Measurements from ENCODE around the gene NEMP1.

NEMP1 gene

DNA sequence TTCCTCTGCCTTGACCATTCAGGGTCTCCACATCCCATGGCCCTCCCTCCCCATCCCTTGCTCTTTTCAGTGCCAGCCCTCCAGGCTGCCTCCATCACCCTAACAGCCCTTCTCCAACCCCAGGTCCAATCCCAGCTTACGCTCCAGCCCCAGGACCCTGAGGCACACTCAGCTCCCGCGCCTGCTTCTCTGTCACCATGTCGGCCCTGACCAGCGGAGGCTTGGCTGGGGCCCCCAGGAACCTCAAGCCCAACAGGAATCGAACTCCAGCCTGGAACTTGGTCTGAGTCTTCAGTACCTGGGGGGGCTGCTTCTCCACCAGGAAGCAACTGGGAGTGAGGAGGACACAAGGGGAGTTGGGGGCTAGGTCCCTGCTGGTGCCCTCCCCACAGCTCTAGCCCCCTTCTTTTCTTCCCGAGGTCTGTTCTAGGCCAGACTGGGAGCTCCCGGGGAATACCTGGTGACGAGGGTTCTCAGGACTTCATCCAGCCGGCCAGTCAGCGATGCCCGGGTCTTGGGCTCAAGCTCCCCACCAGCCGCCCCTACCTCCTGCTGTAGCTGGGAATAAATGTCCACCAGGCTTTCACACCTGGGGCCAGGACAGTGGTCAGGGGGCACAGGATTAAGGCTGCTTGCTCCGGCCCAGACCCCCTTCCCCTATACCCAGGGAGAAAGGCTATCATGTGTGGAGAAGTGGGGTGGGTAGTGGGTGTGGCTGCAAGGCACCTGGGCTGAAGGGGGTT lies 26.6 kb upstream of the NEMP1 start:
- peaks cover 53% of the 10 kb centered on the region for H3K36me3 ChIP-seq (ENCODE audit: control insufficient read depth, insufficient read depth, low read length, severe bottlenecking)
- H3K27me3 ChIP-seq (replicated peaks; ENCODE audit: control insufficient read depth, insufficient read depth, low read length) = no peaks in the 10 kb centered on the region
- no peak for DNase-seq (ENCODE audit: low read depth)

DNA sequence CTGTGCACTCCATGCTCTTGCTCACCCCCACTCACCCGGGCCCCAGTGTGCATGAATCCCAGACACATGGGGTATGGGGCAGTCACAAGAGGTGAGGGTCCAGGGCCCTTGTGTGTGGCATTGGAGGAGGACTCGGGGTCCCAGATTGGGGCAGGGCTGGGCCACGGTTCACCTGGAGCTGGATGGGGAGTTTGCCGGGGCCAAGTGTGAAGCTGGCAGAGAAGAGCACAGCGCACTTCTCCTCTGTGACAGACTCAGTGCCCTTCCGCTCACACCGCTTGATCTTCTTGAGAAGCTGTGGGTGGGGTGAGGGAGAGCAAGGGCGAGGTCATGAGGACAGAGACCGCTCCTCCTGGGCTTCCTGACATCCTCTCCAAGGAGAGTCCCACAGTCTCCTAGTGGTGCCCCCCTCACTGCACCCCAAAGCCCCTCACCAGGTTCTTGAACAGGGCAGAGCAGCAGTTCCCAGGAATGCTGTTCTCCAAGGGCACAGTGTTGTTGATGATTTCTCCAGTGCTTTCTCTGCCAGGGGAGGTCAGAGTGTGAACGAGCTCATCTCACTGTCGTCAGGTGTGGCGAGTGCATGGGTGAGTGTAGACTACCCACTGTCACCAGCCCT lies 25.8 kb upstream of the NEMP1 start:
- Histone ChIP-seq H3K36me3 (ENCODE audit: control insufficient read depth, insufficient read depth, low read length, severe bottlenecking) (peaks cover 61% of the 10 kb centered on the region), H3K9ac (ENCODE audit: low read length) (no peak overlapping the region), H3K4me1 (ENCODE audit: control insufficient read depth, insufficient read depth, low read length) (peaks cover 22% of the 10 kb centered on the region)

More for the DNA sequence above, 26.6 kb upstream of the NEMP1 start:
- Histone ChIP-seq H3K4me1 (ENCODE audit: control insufficient read depth, insufficient read depth, low read length) (peaks cover 25% of the 10 kb centered on the region), H3K9me3 (ENCODE audit: control insufficient read depth, low read length) (no peaks in the 10 kb centered on the region), H3K9ac (ENCODE audit: low read length) (no peak overlapping the region), H3K4me3 (ENCODE audit: low read length) (no peak overlapping the region)

DNA sequence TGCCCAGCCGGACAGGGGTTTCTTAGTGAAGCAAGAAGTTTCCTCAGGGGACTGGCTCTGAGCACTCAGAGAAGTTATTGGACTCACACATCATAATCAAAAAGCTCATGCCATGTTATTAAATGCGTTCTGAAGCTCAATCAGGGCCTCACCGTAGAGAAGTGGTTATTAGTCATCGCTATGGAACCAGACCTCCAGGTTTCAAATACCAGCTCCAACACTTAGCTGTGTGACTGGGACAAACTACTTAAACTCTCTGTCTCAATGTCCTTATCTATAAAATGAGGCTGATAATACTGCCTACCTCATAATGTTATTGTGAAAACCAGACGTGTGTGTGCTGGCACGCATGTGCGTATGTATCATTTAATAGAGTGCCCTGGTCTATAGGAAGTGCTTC lies 25.3 kb upstream of the NEMP1 start:
- Histone ChIP-seq H3K9ac (ENCODE audit: low read length) (no peak overlapping the region), H3K27me3 (replicated peaks; ENCODE audit: control insufficient read depth, insufficient read depth, low read length) (no peaks in the 10 kb centered on the region), H3K4me1 (ENCODE audit: control insufficient read depth, insufficient read depth, low read length) (peaks cover 19% of the 10 kb centered on the region), H3K4me3 (ENCODE audit: low read length) (no peak overlapping the region), H3K36me3 (ENCODE audit: control insufficient read depth, insufficient read depth, low read length, severe bottlenecking) (peaks cover 66% of the 10 kb centered on the region), H3K9me3 (ENCODE audit: control insufficient read depth, low read length) (no peaks in the 10 kb centered on the region)
- DNase-seq (ENCODE audit: low read depth) = no peak

More for the DNA sequence above, 25.8 kb upstream of the NEMP1 start:
- DNase-seq (ENCODE audit: low read depth) = no peak
- Histone ChIP-seq H3K4me3 (ENCODE audit: low read length) (no peak overlapping the region), H3K9me3 (ENCODE audit: control insufficient read depth, low read length) (no peaks in the 10 kb centered on the region), H3K27me3 (replicated peaks; ENCODE audit: control insufficient read depth, insufficient read depth, low read length) (no peaks in the 10 kb centered on the region)

DNA sequence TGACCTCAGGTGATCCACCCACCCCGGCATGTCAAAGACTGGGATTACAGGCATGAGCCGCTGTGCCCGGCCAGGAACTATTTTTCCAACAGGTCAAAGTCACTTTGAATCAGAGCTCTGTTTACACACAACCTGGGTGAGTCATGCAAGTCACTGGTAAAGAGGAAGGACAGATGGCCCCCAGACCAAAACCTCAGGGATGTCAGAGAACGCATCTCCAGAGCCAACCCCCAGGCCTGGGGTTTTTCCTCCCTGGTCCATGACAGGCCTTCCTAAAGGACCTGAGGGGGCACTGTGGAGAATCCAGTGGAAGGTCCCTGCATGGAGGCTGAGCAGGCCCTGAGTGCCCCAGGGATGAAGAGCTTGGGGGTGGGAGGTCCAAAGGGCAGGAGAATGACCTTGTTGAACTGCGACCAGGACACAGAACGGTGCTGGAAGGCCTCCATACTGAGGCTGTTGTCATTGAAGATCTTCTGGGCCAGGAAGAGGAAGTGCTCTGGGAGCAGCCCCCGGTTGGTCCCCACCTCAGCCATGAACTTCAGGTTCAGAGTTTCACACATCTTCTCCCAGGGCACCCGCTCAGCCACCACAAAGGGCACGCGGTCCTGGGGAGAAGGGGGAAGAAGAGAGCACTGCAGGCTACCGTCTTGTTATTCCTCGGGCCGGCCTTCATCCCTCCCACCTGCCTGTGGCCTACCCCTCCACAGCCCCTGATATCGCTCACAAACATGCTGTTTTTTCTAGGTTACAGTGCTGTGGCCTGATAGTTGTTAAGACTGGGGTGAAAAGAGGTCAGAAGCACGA lies 23.5 kb upstream of the NEMP1 start:
- H3K36me3 ChIP-seq (ENCODE audit: control insufficient read depth, insufficient read depth, low read length, severe bottlenecking) = peaks cover 75% of the 10 kb centered on the region
- DNase-seq (ENCODE audit: low read depth) = no peak
- no peaks in the 10 kb centered on the region for H3K27me3 ChIP-seq (replicated peaks; ENCODE audit: control insufficient read depth, insufficient read depth, low read length)
- H3K4me3 ChIP-seq (ENCODE audit: low read length) = no peak overlapping the region
- no peak overlapping the region for H3K9ac ChIP-seq (ENCODE audit: low read length)
- H3K9me3 ChIP-seq (ENCODE audit: control insufficient read depth, low read length) = no peaks in the 10 kb centered on the region
- peaks cover 15% of the 10 kb centered on the region for H3K4me1 ChIP-seq (ENCODE audit: control insufficient read depth, insufficient read depth, low read length)

DNA sequence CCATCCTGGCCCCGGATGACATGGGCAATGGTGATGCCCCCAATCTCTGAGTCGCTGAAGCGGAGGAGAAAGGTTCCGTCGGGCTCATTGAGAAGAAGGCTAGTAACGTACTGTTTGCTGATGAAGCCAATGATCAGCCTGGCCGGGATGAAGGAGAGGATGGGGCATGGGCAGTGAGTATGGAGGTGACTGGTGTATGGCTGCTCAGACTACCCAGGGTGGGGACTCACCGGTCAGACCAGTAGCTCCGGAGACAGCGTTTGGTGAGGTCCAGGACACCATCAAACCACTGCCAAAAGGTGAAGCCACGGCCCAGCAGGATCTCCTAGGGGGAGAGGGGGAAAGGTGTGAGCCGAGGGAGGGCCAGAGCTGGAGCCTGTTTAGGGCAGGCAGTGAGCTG lies 21.2 kb upstream of the NEMP1 start:
- no peak overlapping the region for H3K4me3 ChIP-seq (ENCODE audit: low read length)
- peaks cover 75% of the 10 kb centered on the region for H3K36me3 ChIP-seq (ENCODE audit: control insufficient read depth, insufficient read depth, low read length, severe bottlenecking)
- DNase-seq (ENCODE audit: low read depth) = no peak
- H3K4me1 ChIP-seq (ENCODE audit: control insufficient read depth, insufficient read depth, low read length) = peaks cover 17% of the 10 kb centered on the region
- no peaks in the 10 kb centered on the region for H3K9me3 ChIP-seq (ENCODE audit: control insufficient read depth, low read length)
- peak overlapping the region; percentile 7 for H3K9ac ChIP-seq (ENCODE audit: low read length)
- no peaks in the 10 kb centered on the region for H3K27me3 ChIP-seq (replicated peaks; ENCODE audit: control insufficient read depth, insufficient read depth, low read length)

DNA sequence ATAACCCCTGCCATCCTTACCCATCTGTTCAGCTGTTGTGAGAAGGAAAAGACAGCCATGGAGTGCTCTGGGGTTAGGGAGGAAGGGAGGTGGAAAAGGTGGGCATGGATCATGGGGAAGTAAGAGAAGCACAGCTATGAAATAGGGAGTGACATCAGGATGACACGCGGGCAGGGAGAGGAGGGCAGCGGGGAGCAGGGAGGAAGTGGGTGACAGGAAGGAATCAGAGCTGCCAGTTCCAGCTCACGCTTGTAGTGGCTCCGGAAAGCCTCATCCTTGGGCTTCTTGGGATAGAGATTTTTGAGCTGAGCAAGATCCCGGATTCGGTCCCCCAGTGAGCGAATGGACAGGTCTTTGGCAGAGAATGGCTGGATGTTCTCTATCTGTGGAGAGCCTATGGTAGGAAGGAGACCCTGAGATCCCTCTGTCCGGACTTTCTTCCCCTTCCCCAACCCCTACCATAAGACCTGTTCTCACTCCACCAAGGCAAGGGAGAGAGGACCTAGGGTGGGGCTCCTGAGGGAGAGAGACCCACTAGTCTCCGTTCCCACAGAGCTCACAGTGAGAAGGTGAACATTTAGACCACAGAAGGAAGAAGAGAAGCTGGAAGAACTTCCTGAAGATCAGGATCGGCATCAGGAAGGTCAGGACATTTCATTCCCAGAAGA lies 20.6 kb upstream of the NEMP1 start:
- peaks cover 20% of the 10 kb centered on the region for H3K4me1 ChIP-seq (ENCODE audit: control insufficient read depth, insufficient read depth, low read length)
- H3K36me3 ChIP-seq (ENCODE audit: control insufficient read depth, insufficient read depth, low read length, severe bottlenecking) = peaks cover 75% of the 10 kb centered on the region
- DNase-seq (ENCODE audit: low read depth) = no peak
- peak overlapping the region; percentile 7 for H3K9ac ChIP-seq (ENCODE audit: low read length)
- H3K27me3 ChIP-seq (replicated peaks; ENCODE audit: control insufficient read depth, insufficient read depth, low read length) = no peaks in the 10 kb centered on the region
- no peaks in the 10 kb centered on the region for H3K9me3 ChIP-seq (ENCODE audit: control insufficient read depth, low read length)
- no peak overlapping the region for H3K4me3 ChIP-seq (ENCODE audit: low read length)

DNA sequence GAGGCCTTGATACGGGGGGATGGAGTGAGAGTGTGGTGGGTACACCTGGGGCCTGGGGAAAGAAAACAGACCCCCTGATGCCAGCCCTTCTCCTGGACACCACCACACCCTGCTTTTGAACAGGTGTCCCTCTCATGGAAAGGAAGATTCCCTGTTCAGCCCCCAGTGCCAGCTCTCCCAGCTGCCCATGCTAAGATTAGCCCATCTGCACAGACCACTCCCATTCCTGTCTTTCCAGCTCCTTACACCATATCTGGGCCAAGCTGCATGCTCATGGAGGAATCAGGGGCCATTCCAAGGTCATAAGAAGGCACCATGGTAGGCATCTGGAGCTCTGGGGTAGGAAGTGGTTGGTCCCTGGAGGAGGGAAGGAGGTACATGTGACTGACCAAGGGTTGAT lies 20.0 kb upstream of the NEMP1 start:
- no peak for DNase-seq (ENCODE audit: low read depth)
- Histone ChIP-seq H3K4me3 (ENCODE audit: low read length) (no peak overlapping the region), H3K9me3 (ENCODE audit: control insufficient read depth, low read length) (no peaks in the 10 kb centered on the region), H3K4me1 (ENCODE audit: control insufficient read depth, insufficient read depth, low read length) (peaks cover 18% of the 10 kb centered on the region), H3K9ac (ENCODE audit: low read length) (no peak overlapping the region), H3K36me3 (ENCODE audit: control insufficient read depth, insufficient read depth, low read length, severe bottlenecking) (peaks cover 71% of the 10 kb centered on the region), H3K27me3 (replicated peaks; ENCODE audit: control insufficient read depth, insufficient read depth, low read length) (no peaks in the 10 kb centered on the region)

DNA sequence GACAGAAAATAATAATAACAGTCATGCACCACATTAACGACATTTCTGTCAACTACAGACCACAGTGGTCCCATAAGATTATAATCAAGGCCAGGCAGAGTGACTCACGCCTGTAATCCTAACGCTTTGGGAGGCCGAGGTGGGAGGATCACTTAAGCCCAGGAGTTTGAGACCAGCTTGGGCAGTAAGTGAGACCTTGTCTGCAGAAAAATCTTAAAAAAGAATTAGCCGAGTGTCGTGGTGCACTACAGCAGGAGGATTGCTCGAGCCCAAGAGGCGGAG lies 18.9 kb upstream of the NEMP1 start:
- DNase-seq (ENCODE audit: low read depth) = no peak
- H3K9me3 ChIP-seq (ENCODE audit: control insufficient read depth, low read length) = no peaks in the 10 kb centered on the region
- no peaks in the 10 kb centered on the region for H3K27me3 ChIP-seq (replicated peaks; ENCODE audit: control insufficient read depth, insufficient read depth, low read length)
- no peak overlapping the region for H3K4me3 ChIP-seq (ENCODE audit: low read length)
- peaks cover 79% of the 10 kb centered on the region for H3K36me3 ChIP-seq (ENCODE audit: control insufficient read depth, insufficient read depth, low read length, severe bottlenecking)
- no peak overlapping the region for H3K9ac ChIP-seq (ENCODE audit: low read length)
- peaks cover 26% of the 10 kb centered on the region for H3K4me1 ChIP-seq (ENCODE audit: control insufficient read depth, insufficient read depth, low read length)

DNA sequence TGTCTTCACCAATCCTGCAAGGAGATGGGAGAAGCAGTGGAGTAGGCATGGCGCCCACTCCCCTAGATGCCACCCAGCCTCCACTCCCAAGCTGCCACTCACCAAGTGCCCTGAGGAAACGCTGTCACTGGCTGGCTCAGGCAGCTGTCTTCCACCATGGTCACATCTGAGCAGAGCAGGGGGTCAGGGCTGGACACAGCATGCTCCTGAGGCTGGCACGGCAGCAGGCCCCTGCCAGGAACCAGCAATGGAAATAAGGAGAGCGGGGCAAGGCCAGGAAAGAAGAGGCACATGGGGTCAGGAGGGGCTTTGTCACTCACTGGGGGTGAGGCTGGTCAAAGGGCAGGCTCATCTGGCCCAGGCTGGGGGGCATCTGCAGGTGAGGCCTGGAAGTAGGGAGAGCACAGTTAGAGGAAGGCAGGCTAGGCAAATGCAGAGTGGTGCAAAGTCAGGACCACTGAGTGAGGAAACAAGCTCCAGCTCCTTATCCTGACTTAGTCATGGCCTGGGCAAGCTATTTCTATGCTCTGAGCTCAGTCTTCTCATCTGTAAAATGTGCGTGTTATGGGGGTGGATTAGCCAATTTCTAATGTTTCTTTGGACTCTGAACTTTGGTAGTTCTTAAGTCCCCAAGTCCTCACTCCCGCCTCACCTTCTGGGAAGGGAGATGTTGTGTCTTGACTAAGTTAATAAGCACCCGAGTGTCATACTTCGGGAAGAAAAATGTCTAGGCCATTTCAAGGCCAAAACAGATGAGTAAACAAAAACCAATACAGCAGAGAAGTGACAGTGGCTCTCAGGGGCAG lies 18.4 kb upstream of the NEMP1 start:
- peaks cover 79% of the 10 kb centered on the region for H3K36me3 ChIP-seq (ENCODE audit: control insufficient read depth, insufficient read depth, low read length, severe bottlenecking)
- H3K4me3 ChIP-seq (ENCODE audit: low read length) = no peak overlapping the region
- H3K9me3 ChIP-seq (ENCODE audit: control insufficient read depth, low read length) = no peaks in the 10 kb centered on the region
- H3K9ac ChIP-seq (ENCODE audit: low read length) = no peak overlapping the region
- no peaks in the 10 kb centered on the region for H3K27me3 ChIP-seq (replicated peaks; ENCODE audit: control insufficient read depth, insufficient read depth, low read length)
- H3K4me1 ChIP-seq (ENCODE audit: control insufficient read depth, insufficient read depth, low read length) = peaks cover 31% of the 10 kb centered on the region
- DNase-seq (ENCODE audit: low read depth) = no peak

DNA sequence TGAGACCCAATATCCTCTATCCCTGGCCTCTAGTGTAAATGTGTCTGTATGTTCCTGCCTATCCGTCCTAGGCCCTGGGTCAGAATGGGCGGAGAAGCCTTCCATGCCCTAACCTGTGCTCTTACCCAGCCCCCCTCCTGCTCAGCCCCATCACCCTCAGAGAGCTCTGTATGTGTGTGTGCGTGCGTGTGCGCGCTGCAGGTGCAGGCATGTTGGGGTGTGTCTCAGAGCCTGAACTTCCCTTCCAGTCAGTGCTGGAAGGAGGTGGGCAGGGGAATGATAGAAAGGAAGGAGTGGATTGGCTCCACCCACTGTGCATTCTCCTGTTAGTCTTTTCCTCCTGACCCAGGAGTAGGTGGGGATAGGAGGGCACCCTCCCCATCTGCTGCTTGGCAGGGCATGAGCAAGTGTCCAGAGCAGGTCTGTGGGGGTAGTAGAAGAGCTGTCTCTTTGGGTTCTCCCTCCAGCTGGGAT lies 17.5 kb upstream of the NEMP1 start:
- no peak overlapping the region for H3K4me3 ChIP-seq (ENCODE audit: low read length)
- H3K4me1 ChIP-seq (ENCODE audit: control insufficient read depth, insufficient read depth, low read length) = peaks cover 34% of the 10 kb centered on the region
- H3K27me3 ChIP-seq (replicated peaks; ENCODE audit: control insufficient read depth, insufficient read depth, low read length) = no peaks in the 10 kb centered on the region
- no peak overlapping the region for H3K9ac ChIP-seq (ENCODE audit: low read length)
- peaks cover 84% of the 10 kb centered on the region for H3K36me3 ChIP-seq (ENCODE audit: control insufficient read depth, insufficient read depth, low read length, severe bottlenecking)
- no peaks in the 10 kb centered on the region for H3K9me3 ChIP-seq (ENCODE audit: control insufficient read depth, low read length)
- no peak for DNase-seq (ENCODE audit: low read depth)
